OCI-LY3 (cell line): ENCODE data around the gene PLVAP.

Source experiments
- CTCF ChIP-seq: fragments of 200-600, 300-600 bp; sonication (generic); IDR thresholded peaks from 2 replicates; pipeline ENCODE4 v1.5.1; 2014; ENCODE audit warnings: antibody characterized with exemption, low read length, low read depth
- EZH2phosphoT487 ChIP-seq: fragments of 200-600 bp; shearing (Covaris generic); IDR thresholded peaks from 2 replicates; pipeline ENCODE4 v1.6.1; 2018; ENCODE audit warnings: antibody characterized with exemption, mixed run types, low read depth

GRCh38 chr19:17357724-17358123 lies 19.4 kb downstream of the PLVAP start:
- TF ChIP-seq CTCF, result no peak
- no peak for TF ChIP-seq EZH2phosphoT487
